ENCODE results near the gene DPEP2. TPM values are rescaled to one million over a fixed set of nuclear protein-coding genes. Genes with fewer than 3 reads are reported as not detected.

The DPEP2 gene
- total and polyA plus RNA-seq, 3 experiments from 2014 or later: 6.2 to 34.0 (median 6.4) TPM

DNA sequence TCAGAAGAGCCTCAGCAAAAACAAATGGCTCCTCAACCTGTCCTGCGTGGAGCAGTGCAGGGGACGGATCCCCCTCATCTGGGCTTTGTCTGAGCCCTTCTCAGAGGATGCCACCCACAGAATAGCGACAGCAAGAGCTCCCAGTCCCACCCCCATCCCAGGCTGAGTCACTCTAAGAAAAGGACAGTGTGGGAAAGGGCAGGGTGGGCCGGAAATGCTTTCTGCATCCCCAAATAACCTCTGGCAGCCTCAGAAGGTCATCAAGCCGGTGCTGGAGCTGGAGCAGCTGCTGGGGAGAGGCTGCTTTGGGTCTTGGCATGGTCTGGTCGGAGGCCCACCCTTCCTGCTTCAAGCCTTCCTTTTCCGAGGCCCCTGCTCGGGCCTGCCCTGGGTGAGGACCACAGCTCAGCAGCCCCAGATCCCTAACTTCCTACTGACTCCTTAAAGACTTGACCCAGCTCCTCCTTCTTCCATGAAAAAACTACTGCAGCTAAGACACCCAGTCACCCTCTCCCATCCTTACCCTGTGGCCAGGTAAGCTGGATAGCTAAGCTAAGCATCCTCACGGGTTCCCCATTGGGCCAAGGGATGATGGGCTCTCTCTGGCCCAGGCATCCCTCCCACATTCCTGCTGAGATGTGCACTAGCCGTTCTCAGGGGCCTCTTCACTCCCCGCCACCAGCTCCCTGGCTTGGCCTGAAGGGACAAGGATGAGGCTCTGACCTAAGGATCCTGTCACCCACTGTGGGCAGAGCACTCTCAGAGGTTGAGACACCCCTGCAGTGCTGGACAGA is 39.6 kb downstream of the DPEP2 start:
- H3K27ac ChIP-seq (ENCODE audit: low read depth, low read length): no peak overlapping the region
- Mint-ChIP-seq H3K4me1 (peaks cover 3 to 4% (median 3%) of the 10 kb centered on the region in 3 donors), H3K27ac (peak overlapping the region in 1 of 8 donors; percentile 32), H3K36me3 (peaks cover 0 to 40% (median 7%) of the 10 kb centered on the region in 3 donors), H3K9me3 (no peaks in the 10 kb centered on the region), H3K4me3 (no peak overlapping the region), H3K27me3 (no peaks in the 10 kb centered on the region)
- POLR2A ChIA-PET: no interaction called here
- no peaks in the 10 kb centered on the region for H3K27me3 ChIP-seq (ENCODE audit: insufficient read depth, low read length, poor library complexity, severe bottlenecking)
- no peaks in the 10 kb centered on the region for H3K4me1 ChIP-seq (ENCODE audit: insufficient read depth, low read length)
- no peak for DNase-seq
- no peaks in the 10 kb centered on the region for H3K9me3 ChIP-seq (ENCODE audit: low read length)
- H3K36me3 ChIP-seq (ENCODE audit: insufficient read depth, low read length): peaks cover 11% of the 10 kb centered on the region
- H3K4me3 ChIP-seq (ENCODE audit: low read length): no peak overlapping the region
- CTCF ChIA-PET: interaction anchor here (1.8 to 2.3 kb wide), 2 partner anchors 76 to 143 kb away, joined by 5 to 8 read pairs; no protein-coding TSS in a partner anchor

DNA sequence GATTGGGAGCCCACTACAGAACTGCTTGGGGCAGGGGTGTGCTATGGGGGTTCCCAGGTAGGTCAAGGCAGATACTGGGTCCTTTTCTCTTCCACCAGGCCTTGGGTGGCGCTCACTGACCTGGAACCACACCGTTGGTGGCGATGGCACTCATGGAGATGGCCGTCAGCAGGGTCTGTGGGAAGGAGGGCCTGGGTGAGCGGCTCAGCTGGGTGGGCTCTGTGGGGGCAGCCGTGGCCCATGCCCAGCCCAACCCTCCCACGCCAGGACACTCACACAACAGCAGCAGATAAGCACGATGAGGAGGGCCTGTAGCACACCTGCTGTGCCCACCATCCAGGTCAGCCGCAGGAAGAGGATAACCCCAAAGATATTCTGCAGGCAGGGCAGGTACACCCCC is 41.7 kb downstream of the DPEP2 start:
- H3K9me3 ChIP-seq (ENCODE audit: low read length): no peaks in the 10 kb centered on the region
- Mint-ChIP-seq H3K27me3 (no peaks in the 10 kb centered on the region), H3K36me3 (peaks cover 0 to 49% (median 7%) of the 10 kb centered on the region in 3 donors), H3K9me3 (no peaks in the 10 kb centered on the region), H3K4me1 (peaks cover 0 to 2% (median 0%) of the 10 kb centered on the region in 3 donors), H3K4me3 (no peak overlapping the region), H3K27ac (no peak overlapping the region)
- ChIA-PET POLR2A (no interaction called here), CTCF (interaction anchor here (1.7 kb wide), 1 partner anchor 141 kb away, joined by 3 read pairs; no protein-coding TSS in a partner anchor)
- no peaks in the 10 kb centered on the region for H3K4me1 ChIP-seq (ENCODE audit: insufficient read depth, low read length)
- H3K27ac ChIP-seq (ENCODE audit: low read depth, low read length): no peak overlapping the region
- no peak for DNase-seq
- peaks cover 11% of the 10 kb centered on the region for H3K36me3 ChIP-seq (ENCODE audit: insufficient read depth, low read length)
- no peak overlapping the region for H3K4me3 ChIP-seq (ENCODE audit: low read length)
- no peaks in the 10 kb centered on the region for H3K27me3 ChIP-seq (ENCODE audit: insufficient read depth, low read length, poor library complexity, severe bottlenecking)

DNA sequence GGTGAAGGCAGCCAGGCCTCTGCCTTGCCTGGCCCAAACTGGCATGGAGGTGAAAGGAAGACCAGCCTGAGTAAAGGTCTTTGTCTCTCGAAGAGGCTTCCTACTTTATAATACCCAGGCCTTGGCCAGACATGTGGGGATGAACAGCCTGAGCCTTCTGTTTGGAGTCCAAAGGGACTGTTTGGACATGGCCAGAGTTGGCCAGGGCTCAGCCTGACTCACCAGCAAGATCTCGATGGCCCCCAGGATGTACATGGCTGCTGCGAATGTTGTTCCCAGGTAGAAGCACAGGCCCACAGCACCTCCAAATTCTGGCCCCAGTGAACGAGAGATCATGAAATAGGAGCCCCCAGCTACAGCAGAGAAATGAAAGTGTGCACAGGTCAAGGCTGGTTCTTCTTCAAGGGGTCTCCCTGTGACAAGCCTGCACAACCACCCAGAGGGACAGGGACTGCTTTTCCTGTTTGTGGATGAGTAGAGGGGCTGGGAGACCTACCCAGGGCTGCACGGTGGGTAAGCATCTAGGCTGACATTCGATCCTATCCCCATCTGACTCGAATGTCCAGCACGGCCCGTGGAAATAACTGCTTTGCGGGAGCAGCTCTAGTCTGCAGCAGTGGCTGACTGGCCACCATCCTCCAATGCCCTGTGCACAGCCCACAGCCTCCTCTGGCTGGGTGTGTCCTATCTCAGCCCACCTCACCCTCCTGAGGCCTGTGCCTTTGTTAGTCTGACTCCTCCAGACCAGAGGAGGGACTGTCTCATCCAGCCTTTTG is 44.7 kb downstream of the DPEP2 start:
- POLR2A ChIA-PET: no interaction called here
- no peak overlapping the region for H3K27ac Mint-ChIP-seq
- no peaks in the 10 kb centered on the region for H3K9me3 ChIP-seq (ENCODE audit: low read length)
- peaks cover 6% of the 10 kb centered on the region for H3K36me3 ChIP-seq (ENCODE audit: insufficient read depth, low read length)
- no peaks in the 10 kb centered on the region for H3K27me3 Mint-ChIP-seq
- no peaks in the 10 kb centered on the region for H3K27me3 ChIP-seq (ENCODE audit: insufficient read depth, low read length, poor library complexity, severe bottlenecking)
- CTCF ChIA-PET: no interaction called here
- DNase-seq: no peak
- no peaks in the 10 kb centered on the region for H3K9me3 Mint-ChIP-seq
- no peak overlapping the region for H3K4me3 Mint-ChIP-seq
- H3K4me1 Mint-ChIP-seq: peaks cover 0 to 2% (median 0%) of the 10 kb centered on the region in 3 donors
- H3K4me1 ChIP-seq (ENCODE audit: insufficient read depth, low read length): no peaks in the 10 kb centered on the region
- H3K4me3 ChIP-seq (ENCODE audit: low read length): no peak overlapping the region
- H3K36me3 Mint-ChIP-seq: peaks cover 0 to 41% (median 2%) of the 10 kb centered on the region in 3 donors
- H3K27ac ChIP-seq (ENCODE audit: low read depth, low read length): no peak overlapping the region

DNA sequence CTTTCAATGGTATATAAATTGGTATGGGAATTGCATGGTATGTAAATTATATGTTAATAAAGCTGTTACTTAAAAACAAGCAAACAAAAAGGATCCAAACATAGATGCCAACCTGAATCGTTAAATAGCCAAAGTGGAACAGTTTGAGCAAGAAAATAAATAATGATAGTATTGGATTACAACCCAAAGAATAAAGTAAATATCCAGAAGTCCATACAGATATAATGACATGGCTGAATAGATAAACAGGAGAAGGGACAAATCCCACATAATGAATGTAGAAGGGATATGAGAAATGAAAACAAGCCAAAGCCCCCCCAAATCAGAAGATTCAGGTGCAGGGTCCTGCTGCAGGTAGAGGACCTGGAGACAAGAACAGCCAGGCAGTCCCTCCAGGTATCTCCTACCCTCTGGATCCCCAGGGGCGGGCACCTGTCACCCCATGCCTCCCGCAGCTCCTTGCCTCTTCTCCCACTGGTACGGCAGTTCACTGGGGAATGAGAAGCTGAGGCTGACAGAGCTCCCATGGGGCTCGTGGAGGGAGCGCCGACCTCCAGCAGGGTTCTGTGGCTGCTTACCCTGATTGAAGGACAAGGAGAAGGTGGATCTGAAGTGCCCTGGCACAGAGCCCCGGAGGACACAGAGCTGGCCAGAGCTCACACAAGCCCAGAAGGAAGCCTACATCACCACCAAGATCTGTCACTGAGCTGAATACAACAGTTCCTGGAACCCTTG is 45.5 kb downstream of the DPEP2 start:
- H3K4me1 Mint-ChIP-seq: peaks cover 0 to 2% (median 0%) of the 10 kb centered on the region in 3 donors
- peaks cover 0 to 39% (median 2%) of the 10 kb centered on the region in 3 donors for H3K36me3 Mint-ChIP-seq
- POLR2A ChIA-PET: no interaction called here
- H3K4me3 ChIP-seq (ENCODE audit: low read length): no peak overlapping the region
- no peaks in the 10 kb centered on the region for H3K9me3 ChIP-seq (ENCODE audit: low read length)
- H3K27me3 ChIP-seq (ENCODE audit: insufficient read depth, low read length, poor library complexity, severe bottlenecking): no peaks in the 10 kb centered on the region
- H3K4me3 Mint-ChIP-seq: no peak overlapping the region
- no peaks in the 10 kb centered on the region for H3K27me3 Mint-ChIP-seq
- no peak for DNase-seq
- H3K27ac ChIP-seq (ENCODE audit: low read depth, low read length): no peak overlapping the region
- no peaks in the 10 kb centered on the region for H3K4me1 ChIP-seq (ENCODE audit: insufficient read depth, low read length)
- H3K27ac Mint-ChIP-seq: peak overlapping the region in 1 of 8 donors; percentile 55
- no peaks in the 10 kb centered on the region for H3K9me3 Mint-ChIP-seq
- CTCF ChIA-PET: interaction anchor here (1.0 kb wide), 1 partner anchor 34 kb away, joined by 3 read pairs; no protein-coding TSS in a partner anchor
- H3K36me3 ChIP-seq (ENCODE audit: insufficient read depth, low read length): peaks cover 6% of the 10 kb centered on the region

DNA sequence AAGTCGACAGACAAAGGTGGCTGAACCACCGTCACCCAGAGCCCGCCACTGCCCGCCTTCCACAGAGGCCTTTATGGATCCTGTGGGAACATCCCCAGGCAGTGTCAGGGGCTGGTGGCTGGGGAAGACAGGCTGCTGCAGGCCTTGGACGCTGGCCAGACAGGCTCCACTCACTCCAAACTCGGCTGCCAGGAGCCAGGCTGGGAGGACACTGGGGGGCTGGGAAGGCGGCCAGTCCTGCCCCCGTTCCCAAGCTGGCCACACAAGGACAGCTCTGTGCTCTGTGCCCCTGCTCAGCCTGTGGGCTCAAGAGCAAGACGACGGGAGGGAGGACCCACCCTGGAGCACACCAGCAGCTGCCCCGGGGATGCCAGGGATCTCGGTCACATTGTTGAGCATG is 47.8 kb downstream of the DPEP2 start:
- H3K36me3 Mint-ChIP-seq: peaks cover 0 to 47% (median 2%) of the 10 kb centered on the region in 3 donors
- Histone ChIP-seq H3K36me3 (ENCODE audit: insufficient read depth, low read length) (peaks cover 6% of the 10 kb centered on the region), H3K4me1 (ENCODE audit: insufficient read depth, low read length) (no peaks in the 10 kb centered on the region), H3K9me3 (ENCODE audit: low read length) (no peaks in the 10 kb centered on the region), H3K4me3 (ENCODE audit: low read length) (no peak overlapping the region), H3K27me3 (ENCODE audit: insufficient read depth, low read length, poor library complexity, severe bottlenecking) (no peaks in the 10 kb centered on the region), H3K27ac (ENCODE audit: low read depth, low read length) (no peak overlapping the region)
- POLR2A ChIA-PET: no interaction called here
- H3K27me3 Mint-ChIP-seq: no peaks in the 10 kb centered on the region
- no peak overlapping the region for H3K4me3 Mint-ChIP-seq
- DNase-seq: no peak
- no peaks in the 10 kb centered on the region for H3K4me1 Mint-ChIP-seq
- CTCF ChIA-PET: interaction anchor here (1.5 kb wide), 1 partner anchor 11 kb away, joined by 4 read pairs; no protein-coding TSS in a partner anchor
- no peak overlapping the region for H3K27ac Mint-ChIP-seq
- no peaks in the 10 kb centered on the region for H3K9me3 Mint-ChIP-seq

DNA sequence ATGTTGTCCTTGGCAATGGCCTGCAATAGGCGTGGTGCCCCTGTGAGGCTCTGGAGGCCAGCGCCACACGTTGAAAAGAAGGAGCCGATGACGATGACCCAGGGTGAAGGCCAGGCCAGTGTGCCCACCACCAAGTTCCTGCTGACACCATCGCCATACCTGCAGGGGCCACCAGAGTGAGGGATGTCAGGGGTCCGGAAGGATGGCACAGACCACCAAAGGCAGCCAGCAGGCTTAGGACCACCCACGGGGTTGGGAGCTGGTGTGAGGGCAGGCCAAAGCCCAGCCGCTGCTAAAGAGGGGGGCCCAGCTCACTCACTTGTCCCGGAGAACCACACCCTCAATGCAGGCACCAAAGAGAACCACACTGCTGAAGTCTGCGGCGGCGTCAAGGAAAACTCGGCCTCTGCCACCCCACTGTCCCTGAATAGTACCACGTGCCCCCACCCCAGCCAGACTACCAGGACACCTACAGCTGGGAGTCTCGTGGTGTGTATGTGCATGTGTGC is 48.9 kb downstream of the DPEP2 start:
- peaks cover 10% of the 10 kb centered on the region for H3K36me3 ChIP-seq (ENCODE audit: insufficient read depth, low read length)
- no peak overlapping the region for H3K27ac ChIP-seq (ENCODE audit: low read depth, low read length)
- no peaks in the 10 kb centered on the region for H3K27me3 ChIP-seq (ENCODE audit: insufficient read depth, low read length, poor library complexity, severe bottlenecking)
- H3K36me3 Mint-ChIP-seq: peaks cover 0 to 58% (median 2%) of the 10 kb centered on the region in 3 donors
- H3K4me1 Mint-ChIP-seq: no peaks in the 10 kb centered on the region
- H3K27ac Mint-ChIP-seq: no peak overlapping the region
- no peaks in the 10 kb centered on the region for H3K27me3 Mint-ChIP-seq
- H3K9me3 ChIP-seq (ENCODE audit: low read length): no peaks in the 10 kb centered on the region
- H3K4me1 ChIP-seq (ENCODE audit: insufficient read depth, low read length): no peaks in the 10 kb centered on the region
- H3K9me3 Mint-ChIP-seq: no peaks in the 10 kb centered on the region
- no peak for DNase-seq
- no peak overlapping the region for H3K4me3 Mint-ChIP-seq
- ChIA-PET POLR2A (no interaction called here), CTCF (interaction anchor here (1.5 kb wide), 1 partner anchor 10 kb away, joined by 4 read pairs; no protein-coding TSS in a partner anchor)
- no peak overlapping the region for H3K4me3 ChIP-seq (ENCODE audit: low read length)

DNA sequence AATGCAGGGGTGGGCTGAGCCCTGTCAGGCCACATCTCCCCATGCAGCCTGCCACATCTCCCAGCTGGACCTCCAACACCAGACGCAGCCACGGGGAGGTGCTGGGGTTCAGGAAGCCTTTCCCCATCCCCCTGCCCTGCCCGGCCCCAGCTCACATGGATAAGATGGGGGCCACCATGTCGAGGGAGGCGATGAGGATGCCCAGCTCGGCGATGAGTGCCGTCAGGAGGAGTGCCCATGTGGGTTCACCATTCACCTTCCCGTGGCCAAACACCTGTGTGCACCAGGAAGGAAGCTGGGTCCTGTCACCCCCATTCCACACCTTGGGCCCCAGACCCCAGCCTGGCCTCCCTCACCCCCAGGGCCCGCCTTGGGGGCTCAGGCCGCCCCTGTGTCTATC is 49.6 kb downstream of the DPEP2 start:
- ChIA-PET POLR2A (no interaction called here), CTCF (no interaction called here)
- Histone ChIP-seq H3K9me3 (ENCODE audit: low read length) (no peaks in the 10 kb centered on the region), H3K27me3 (ENCODE audit: insufficient read depth, low read length, poor library complexity, severe bottlenecking) (no peaks in the 10 kb centered on the region), H3K4me3 (ENCODE audit: low read length) (no peak overlapping the region), H3K36me3 (ENCODE audit: insufficient read depth, low read length) (peaks cover 10% of the 10 kb centered on the region), H3K27ac (ENCODE audit: low read depth, low read length) (no peak overlapping the region), H3K4me1 (ENCODE audit: insufficient read depth, low read length) (no peaks in the 10 kb centered on the region)
- H3K27ac Mint-ChIP-seq: no peak overlapping the region
- H3K27me3 Mint-ChIP-seq: no peaks in the 10 kb centered on the region
- no peaks in the 10 kb centered on the region for H3K9me3 Mint-ChIP-seq
- no peak overlapping the region for H3K4me3 Mint-ChIP-seq
- peaks cover 0 to 58% (median 0%) of the 10 kb centered on the region in 3 donors for H3K36me3 Mint-ChIP-seq
- no peaks in the 10 kb centered on the region for H3K4me1 Mint-ChIP-seq
- DNase-seq: no peak

Data from CD8-positive, alpha-beta memory T cell (primary cell).